Lung microvascular endothelial cell (primary cell): ENCODE measurements around the gene SMIM21. TPM values are rescaled to one million over a fixed set of nuclear protein-coding genes. Genes with fewer than 3 reads are reported as not detected.

ENCODE experiments used
- DNase-seq, 2 donors: peaks; one replicate each; pipeline versions ENCODE4 v3.0.0 to v3.0.0-alpha.2; 2010; ENCODE audit warnings: low read depth in 2 of 2
- total RNA-seq: library from RNA; depleted of rRNA; stranded (reverse); fragments of >200 nt; gene quantifications from 2 replicates; pipeline ENCODE4 v1.2.1, GENCODE V29; 2014

The SMIM21 gene
- total RNA-seq, 1 donor from 2014 or later: not detected

- peak in 1 of 2 donors; percentile 10 for DNase-seq
These were observed 5.1 kb downstream of the SMIM21 start for GRCh38 chr18:75422341-75422910.

DNA sequence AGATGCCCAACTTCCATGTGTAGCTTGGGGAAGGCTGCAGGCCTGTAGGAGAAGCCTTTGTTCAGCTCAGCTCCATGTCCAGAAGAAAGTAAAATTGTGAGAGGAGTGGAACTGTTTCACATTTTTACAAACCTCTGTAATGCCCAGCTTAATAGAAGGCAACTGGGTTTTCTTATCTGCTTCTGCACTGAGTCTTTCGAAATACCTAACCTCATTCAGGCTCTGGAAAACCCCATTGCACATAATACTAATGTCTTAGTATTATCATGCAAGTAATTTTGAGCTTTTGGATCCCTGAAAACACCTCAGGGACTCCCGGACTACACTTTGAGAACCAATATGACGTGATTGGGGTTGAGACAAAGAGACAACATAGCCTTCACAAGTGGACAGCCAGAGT lies 5.8 kb downstream of the SMIM21 start:
- DNase-seq: no peak

DNA sequence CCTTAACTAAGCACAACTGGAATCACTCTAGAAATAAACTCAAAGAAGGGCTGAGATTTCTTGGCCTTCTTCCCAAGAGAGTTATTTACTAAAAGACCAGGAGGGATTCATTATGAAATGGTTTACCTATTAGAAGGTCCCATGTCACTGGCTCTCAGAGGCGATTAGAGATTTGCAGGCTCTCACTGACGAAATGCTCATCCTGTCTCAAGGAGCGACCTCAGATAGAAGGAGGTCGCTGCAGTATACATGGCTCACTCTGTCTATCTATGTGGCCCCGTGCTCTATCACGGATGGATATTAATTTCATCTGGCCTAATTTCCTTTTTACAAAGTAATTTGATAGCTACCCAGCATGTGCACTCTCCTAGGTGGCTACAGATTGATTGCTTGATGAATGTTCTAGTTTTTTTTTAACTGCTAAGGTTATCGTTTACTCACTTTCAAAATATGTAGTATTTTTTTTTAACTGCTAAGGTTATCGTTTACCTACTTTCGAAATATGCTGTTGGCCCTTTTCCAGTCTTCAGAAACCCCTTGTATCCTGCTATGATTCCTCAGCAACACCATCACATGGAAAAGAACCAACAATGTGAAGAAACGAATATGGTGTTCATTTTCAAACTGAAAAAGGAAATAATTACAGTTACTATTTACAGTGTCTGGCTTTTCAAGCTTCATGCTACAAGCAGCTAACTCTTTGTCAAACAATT lies 9.1 kb downstream of the SMIM21 start:
- DNase-seq: no peak

DNA sequence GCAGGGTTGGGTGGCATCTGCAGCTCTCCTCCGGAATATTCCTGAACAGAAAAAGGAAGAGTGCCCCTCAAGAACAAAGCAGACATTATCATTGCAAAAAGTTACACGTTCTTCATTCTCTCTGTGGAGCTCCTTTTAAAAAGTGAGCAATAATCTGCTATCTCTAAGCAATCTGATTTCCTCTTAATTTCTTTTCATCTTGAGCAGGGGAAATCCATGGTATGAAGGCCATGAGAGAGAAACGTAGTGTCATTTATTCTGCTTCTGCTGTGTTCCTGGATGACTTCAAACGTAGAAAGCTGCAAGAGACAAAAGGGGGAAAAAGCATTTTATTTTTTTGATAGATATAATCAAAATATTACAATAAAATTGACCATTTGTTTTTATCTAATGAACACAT lies 16.9 kb downstream of the SMIM21 start:
- DNase-seq: no peak

- DNase-seq: no peak
These were observed 17.7 kb downstream of the SMIM21 start for GRCh38 chr18:75409806-75410205.

DNA sequence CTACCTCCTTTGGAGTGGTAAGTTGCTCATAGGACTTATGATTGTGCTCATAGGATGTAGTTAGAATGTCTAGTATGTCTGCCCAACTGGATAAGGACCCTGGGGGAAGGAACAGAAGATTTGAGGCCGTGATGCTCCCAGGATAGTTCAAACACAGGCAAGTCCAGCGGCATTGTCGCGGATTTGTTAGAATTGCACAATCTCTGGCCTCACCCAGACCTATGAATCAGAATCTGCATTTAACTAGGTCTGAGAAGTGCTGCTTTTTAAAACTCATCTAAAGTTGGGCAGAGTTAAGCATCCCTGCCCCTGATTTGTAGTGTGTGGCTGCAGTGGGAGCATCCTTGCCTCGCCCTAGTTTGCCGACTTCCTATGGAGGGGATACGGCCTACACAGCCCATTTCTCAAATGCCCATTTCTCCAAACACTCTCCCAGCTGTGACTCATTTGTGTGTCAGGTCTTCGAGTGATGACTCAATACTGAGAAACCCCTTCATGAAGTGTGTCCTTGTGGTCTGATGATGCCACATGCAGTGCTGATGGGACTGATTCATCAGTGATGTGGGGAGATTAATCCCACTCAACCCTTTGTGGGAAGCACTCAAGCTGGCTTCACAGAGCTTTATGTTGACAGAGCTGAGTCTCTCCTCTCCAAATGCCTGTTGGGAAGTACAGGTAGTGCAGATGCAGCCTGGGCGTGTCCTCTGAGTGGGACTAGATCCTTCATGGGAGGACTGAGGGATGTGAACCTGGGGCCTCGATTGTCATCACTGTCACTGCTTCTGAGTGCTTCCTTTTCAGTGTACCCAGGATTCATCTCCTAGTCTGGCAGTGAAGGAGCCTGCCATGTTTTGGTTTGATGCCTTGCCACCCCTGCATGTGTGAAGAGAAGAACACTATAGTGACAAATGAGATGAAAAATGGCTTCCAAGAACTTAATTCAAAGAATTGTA lies 18.7 kb downstream of the SMIM21 start:
- peak in 1 of 2 donors; percentile 84 for DNase-seq

GRCh38 chr18:75407468-75408437 lies 19.8 kb downstream of the SMIM21 start:
- DNase-seq: no peak

- DNase-seq: no peak
These were observed 20.7 kb downstream of the SMIM21 start for GRCh38 chr18:75406491-75407445.

DNA sequence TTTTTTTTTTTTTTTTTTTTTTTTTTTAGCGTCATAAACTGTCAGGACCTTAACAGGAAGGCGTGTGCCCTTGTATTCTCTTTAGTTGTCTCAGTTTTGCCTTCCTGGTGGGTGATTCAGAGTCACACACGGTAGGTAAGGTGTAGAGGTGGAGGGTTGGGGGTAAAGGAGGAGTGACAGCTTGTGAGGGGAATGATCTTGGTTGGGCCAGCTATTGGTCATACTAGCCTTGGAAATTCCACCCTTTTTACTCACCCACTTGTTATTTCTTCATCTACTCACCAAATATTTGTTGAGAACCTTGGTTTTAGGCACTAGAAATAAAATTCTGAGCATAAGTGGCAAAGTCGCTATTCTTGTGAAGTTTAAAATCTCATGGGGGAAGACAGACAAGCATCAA lies 22.2 kb downstream of the SMIM21 start:
- DNase-seq: no peak

DNA sequence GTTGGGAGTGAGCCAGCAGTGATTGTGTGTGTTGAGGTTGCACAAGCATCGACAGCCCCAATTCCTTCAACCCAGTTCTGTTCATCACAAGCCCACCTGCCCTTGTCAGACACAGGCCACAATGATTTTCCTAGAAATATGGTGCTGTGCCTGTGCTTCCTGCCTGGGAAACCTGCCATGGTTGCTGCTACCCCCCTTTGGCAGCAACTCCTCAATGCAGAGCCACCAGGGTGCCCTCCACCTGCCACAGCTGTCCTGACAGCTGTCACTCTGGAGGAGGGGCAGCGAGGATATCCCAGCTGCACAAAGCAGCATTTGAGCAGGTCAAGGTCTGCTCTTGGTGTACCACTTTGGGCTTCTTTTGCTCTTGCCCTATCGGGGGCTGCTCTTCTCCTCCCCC lies 27.1 kb downstream of the SMIM21 start:
- DNase-seq: no peak

DNA sequence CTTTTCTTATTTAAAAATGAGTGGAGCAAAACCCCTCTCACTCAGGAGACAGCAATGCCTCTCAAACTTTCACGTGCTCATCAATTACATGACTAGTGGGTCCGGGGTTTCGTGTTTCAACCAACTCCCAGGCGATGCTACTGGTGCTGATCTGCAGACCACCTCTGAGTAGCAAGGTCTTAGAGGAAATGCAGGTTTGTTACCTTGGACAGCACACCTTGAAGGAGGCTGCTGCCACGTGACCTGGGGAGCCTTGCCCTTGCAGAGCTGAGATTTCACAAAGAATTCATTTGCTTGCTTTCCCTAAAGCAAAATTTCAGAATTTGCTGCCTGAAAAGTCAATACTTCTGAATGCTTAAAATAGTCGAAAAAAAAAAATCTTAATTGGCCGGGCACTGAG lies 32.4 kb downstream of the SMIM21 start:
- no peak for DNase-seq

GRCh38 chr18:75393721-75394120 lies 33.8 kb downstream of the SMIM21 start:
- no peak for DNase-seq

GRCh38 chr18:75392226-75392578 lies 35.3 kb downstream of the SMIM21 start:
- DNase-seq: no peak

DNA sequence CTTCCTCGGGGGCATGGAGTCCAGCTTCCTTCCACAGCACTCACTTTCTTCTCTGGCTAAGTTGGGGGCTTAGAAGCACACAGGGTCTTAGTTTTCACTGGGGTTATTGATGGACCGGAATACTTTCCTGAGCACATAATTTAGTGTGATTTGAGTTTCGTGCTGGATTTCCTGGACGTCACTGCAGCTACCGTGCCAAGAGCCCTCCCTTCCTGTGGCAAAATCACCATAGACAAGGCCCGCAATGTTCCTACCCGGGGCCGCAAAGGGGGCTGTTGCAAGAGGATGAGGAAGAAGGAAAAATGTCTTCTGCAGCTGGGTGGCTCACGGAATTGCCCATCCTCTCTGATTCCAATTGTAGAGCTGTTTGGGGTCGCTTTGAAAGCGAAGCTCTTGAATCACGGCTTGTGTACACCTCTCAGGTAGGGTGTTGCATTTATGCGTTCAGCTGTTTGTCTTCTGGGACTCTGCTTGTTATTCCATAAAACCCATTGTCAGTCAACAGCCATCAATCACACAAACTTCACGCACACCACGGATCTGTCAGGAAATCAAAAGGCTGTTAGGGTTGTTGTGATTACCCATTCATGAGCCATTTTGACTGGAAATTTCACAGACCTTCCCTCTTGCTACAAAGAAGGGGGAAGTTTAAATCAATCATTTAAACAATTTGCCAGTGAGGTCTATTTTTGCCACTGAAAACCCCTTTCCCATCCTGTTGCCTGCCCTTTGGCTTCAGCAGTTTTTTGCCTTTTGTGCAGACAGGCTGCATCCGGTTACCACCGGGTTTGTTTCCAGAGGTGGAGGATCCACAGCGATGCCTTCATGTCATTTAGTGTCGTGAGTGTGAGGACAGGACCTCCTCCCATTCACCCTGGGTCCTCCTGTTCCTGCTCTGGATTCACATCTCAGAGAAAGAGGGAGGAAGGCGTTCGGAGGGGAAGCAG lies 36.0 kb downstream of the SMIM21 start:
- DNase-seq: peak; percentile 20 to 87

- no peak for DNase-seq
These were observed 36.6 kb downstream of the SMIM21 start for GRCh38 chr18:75390854-75391253.

DNA sequence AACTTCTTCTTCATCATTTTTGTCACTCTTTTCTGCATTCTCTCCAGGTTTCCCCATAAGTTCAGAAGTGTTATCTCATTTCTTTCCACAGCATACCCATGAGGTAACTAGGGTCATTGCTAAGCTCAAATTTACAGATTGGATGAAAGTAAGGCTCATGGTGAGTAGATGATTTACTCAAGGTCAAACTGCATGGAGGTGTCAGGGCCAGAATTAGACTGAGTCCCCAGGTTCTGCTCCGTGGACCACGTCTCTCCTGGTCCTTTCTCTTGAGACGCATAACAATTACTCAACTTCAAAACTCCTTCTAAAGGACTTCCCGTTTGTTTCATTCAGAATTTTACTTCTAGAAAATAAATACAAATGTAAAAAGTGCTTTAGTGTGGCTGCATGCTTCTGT lies 43.4 kb downstream of the SMIM21 start:
- no peak for DNase-seq

- DNase-seq: no peak
These were observed 48.9 kb downstream of the SMIM21 start for GRCh38 chr18:75378376-75379315.

DNA sequence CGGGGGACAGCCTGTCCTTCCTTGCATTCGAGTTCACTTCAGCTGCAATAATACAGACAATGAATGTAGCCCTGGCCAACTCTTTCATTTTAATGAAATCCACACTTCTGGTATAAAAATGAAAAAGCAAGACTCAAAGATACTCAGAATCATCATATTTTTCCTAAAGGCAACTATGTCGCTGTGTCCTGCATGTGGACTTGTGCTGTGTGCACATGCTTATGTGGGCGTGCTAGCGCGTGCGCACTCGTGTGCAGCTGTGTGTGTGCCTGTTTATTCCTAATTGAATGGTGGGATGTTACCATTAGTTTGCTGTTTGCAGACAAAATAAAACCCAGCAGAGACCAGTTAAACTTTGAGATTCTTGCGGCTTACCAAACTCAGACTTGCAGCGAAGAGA lies 49.6 kb downstream of the SMIM21 start:
- DNase-seq: no peak
